Posterior cingulate gyrus (tissue), 11 donors: ENCODE measurements around the gene MAFF.
"Not testable (repeated sequence)": the region's sequence is repeated elsewhere in the genome, so short reads cannot be mapped to it uniquely, and the experiment has no call there.

ENCODE experiments used
- DNase-seq, 10 donors: peaks; one replicate each; pipeline versions ENCODE4 v3.0.0 to v3.0.0-alpha.2; 2020 to 2021; ENCODE audit warnings: mixed read lengths in 3 of 10
- intact Hi-C: fragments of 100-400 bp; cut with DNase I; formaldehyde crosslinking; loops from one replicate; pipeline ENCODE4 v1.15.1; 2023

MAFF gene

DNA sequence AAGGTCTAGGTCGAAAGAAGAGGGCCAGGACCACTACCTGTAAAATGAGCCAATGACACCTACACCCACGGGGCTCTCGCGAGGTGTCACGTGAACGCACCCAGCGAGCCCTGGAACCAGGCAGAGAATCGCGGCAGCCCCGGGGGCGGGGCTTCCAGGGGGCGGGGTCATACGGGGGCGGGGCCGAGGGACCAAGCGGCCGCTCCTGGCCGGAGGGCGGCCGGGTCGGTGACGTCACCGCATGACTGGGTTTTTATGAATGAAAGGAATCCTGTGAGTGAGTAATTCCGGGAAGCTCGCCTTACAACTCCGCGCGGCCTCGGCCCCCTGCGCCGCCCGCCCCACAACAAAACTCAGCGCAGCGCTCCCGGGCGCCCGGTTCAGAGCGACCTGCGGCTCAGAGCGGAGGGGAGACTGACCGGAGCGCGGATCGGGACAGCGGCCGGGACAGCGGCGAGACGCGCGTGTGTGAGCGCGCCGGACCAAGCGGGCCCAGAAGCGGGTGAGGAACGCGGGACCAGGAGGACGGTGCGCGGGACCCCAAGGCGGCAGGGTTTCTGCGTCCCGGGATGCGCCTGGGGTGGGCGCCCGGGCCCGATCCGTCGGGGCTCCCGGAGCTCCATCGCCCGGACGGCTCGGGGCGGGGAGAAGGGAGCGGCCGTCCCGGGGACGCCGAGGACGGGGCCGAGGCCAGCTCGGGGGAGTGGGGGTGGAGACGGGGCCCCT, at the start of gene MAFF:
TSS of gene MAFF (plus strand) at position 284 of the 726 bp plus-strand sequence. CDS start 11,860 bp downstream, outside the sequence.
- intact Hi-C loops = loop anchor here (1.0 kb wide), 1 partner anchor 21 kb away; the partner anchor contains the start of gene PLA2G6
- peak; percentile 79 to 98 (median 90) for DNase-seq

DNA sequence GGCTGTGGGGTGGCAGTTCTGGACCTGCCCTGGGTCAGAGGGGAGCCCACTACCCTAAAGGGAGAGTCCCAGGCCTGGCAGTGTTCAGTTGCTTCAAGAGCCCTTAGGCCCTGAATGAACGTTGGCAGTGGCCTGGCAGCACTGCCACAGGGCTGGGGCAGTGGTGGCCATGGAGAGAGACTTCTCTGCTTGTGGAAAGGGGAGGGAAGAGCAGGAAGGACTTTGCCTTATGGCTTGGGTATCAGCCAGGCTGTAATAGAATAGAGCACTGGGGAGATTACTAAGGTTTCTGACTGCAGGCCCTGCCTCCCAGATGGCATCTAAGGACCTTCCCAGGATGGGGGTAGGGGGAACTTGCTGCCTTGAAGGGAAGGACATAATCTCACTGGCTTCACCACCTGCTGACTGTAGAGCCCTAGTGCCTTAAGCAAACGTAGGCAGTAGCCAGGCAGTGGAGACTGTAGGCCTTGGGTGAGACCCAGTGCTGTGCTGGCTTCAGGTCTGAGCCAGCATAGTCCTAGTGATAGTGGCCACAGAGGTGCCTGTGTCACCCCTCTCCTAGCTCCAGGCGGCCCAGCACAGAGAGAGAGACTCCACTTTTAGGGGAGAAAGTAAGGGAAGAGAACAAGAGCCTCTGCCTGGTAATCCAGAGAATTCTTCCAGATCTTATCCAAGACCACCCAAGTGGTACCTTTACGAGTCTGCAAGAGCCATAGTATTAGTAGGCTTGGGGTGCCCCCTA, 47.8 kb upstream of the MAFF start:
- DNase-seq = peak in 4 of 10 donors; percentile 3 to 50 (median 33)
- intact Hi-C loops = no loop called here

DNA sequence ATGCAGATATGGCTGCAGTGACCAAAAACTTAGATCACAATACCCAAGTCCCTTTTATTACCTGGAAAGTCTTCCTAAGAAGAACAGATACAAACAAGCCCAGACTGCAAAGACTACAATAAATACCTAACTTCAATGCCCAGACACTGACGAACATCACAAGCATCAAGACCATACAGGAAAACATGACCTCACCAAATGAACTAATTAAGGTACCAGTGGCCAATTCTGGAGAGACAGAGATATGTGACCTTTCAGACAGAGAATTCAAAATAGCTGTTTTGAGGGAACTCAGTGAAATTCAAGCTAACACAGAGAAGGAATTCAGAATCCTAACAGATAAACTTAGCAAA, 47.3 kb upstream of the MAFF start:
- intact Hi-C loops, DNase-seq: not testable (repeated sequence)

DNA sequence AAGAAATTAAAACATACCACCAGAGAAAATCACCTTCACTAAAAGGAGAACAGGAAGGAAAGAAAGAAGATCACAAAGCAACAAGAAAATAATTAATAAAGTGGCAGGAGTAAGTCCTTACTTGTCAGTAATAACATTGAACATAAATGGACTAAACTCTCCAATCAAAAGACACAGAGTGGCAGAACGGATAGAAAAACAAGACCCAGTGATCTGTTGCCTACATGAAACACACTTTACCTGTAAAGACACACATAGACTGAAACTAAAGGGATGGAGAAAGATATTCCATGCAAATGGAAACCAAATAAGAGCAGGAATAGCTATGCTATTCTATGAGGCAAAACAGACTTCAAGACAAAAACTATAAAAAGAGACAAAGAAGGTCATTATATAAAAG, 46.1 kb upstream of the MAFF start:
- intact Hi-C loops = no loop called here
- no peak for DNase-seq

DNA sequence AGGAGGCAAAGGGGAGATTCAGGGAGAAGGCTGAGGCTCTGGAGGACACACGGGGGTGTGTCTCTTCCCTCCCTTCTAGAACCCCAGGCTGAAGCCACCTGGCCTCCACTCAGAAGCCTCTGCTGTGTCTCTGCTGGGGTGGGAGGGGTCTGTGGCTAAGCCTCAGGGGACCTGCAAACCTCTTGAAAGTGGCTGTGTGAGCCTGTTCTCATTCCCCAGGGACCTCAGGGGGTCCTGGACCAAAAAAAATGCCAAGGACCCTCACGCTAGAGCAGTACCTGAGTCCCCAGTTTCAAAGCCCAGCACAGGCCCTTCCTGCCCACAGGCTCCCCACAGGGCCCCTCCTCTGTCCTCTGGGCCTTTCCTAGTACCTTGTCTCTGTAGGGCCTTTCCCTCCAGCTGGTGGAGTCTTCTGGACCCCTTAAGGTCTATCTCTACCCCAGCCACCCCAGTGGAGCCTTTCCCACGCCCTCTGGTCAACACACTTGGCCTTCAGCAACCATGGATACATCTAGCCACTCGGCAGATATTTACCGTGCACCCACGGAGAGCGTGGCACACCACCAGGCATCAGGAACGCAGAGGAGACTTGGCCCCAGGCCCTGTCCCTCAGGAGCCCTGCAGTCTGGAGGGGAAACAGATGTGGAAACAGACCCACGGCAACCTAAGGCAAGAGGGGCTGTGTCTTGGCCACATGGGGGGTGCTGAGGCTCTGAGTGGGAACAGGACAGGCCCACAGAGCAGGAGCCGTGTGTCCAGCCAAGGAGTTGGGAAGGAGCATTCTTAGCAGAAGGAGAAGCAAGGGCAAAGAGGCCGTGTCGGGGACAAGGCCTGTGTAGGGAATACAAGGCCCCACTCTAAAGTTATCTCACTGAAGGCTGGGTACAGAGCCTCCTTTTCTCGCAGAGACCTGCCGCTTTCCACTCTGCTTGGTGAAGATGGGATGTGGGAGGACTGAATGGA, 38.6 kb upstream of the MAFF start:
- intact Hi-C loops = no loop called here
- peak in 1 of 10 donors; percentile 52 for DNase-seq

DNA sequence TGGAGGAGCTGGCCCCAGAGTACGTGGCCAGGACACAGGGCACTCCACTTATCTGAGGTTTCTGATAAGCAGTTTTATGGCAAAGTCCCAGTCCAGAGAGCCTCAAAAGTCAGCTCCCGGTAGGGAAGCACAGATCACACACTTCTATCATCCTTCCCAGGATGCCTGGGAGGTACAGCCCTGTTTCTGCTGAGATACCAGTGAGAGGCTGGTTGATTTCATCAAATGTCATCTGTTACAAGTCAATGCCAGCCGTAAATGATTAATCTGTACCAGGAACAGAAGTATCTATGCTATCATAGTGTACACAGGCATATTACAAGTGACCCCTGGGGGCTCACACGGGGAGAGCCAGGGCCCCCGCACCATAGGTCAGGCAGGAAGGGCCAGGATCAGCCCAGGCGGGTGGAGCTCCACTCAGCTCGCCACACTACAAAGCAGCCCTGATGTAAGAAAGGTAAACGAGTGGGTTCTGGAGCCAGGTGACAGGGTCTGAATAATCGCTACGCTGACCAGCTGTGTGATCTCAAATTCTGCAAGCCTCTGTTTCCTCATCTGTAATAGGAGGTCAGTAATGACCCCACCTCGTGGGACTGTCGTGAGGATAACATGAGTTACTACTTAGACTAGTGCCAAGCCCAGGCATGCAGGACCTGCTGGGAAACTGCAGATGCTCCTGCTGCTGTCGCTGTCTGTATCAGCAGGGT, 37.8 kb upstream of the MAFF start:
- intact Hi-C loops = no loop called here
- DNase-seq = peak in 2 of 10 donors; percentile 31 to 33

DNA sequence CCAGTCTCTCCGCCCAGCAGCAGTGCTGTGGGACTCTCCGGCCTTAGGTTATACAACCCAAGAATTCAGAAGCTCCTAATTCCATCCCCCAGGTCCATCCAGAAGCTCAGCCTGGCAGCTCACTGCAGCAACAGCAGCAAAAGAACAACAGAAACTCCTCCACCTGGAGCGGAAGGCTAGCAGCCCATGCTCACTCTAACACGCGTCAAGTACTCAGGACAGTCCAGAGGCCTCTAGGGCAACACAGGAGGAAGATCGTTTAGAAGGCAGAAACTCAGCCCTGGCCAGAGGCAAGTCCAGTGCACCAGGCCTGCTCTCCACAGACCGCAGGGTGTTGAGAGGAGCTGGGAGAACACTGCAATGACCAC, 37.3 kb upstream of the MAFF start:
- intact Hi-C loops = no loop called here
- peak in 1 of 10 donors; percentile 50 for DNase-seq

DNA sequence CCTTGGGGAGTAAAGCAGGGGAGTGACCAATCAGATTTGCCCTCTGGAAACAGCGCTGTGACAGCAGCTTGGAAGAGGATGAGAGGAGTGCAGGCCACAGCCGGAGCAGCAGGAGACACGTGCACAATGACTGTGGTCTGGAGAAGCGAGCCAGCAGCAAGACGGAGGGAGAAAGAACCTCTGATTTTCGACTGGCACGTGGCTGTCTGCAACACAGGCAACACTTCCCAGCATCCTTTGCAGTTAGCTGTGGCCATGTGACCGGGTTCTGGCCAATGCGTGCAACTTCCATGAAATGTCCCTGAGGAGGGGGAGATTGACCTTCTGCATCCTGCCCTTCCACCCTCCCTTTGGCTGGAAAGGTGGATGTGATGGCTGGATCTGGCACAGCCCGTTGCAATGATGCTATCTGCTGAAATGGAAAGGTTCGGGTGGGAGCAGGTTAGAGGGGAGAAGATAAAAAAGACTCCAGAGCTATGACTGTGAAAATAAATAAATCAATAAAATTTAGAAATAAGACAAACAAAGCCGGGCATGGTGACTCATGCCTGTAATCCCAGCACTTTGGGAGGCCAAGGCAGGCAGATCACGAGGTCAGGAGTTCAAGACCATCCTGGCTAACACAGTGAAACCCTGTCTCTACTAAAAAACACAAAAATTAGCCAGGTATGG, 35.7 kb upstream of the MAFF start:
- peak in 2 of 10 donors; percentile 52 to 70 for DNase-seq

DNA sequence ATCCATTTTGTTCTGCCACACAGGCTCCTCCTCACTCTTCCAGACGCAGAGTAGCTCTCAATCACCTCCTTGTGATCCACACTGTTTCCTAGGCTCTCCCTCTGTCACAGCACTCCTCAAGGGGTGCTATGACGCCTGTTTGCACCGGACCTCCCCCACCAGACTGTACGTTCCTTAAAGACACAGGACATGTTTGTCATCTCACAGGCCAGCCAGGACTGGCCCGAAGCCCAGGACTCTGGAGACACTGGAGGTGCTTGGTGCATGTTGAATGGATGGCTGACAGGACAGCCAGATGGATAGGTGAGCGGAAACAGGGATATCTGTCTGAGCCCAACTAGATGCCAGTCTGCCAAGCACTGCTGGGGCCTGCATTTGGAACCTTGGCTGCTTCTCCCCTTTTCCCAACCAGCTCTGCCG, 33.8 kb upstream of the MAFF start:
- DNase-seq = peak in 4 of 10 donors; percentile 46 to 87 (median 79)

More for the DNA sequence above, 35.7 kb upstream of the MAFF start:
- intact Hi-C loops = no loop called here

DNA sequence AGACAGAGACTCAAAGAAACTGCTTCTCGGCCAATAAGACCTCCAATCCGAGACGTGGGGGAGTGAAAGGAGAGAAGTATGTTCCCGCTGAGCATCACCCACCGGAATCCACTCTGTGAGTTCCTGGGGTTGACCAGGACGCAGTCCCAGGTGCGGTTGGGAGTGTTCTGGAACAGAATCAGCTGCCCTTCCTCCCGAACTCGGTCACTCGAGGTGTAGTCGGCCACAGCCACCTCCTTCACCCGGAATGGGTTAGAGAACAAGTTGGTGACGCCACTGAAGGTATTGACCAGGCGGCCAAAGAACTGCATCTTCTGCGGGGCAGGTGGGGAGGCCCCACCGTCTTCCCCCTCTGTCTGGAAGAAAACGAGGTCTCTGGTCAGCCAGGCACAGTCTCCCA, 32.7 kb upstream of the MAFF start:
- peak in 3 of 10 donors; percentile 20 to 34 (median 22) for DNase-seq
- intact Hi-C loops = no loop called here

More for the DNA sequence above, 33.8 kb upstream of the MAFF start:
- intact Hi-C loops = no loop called here

DNA sequence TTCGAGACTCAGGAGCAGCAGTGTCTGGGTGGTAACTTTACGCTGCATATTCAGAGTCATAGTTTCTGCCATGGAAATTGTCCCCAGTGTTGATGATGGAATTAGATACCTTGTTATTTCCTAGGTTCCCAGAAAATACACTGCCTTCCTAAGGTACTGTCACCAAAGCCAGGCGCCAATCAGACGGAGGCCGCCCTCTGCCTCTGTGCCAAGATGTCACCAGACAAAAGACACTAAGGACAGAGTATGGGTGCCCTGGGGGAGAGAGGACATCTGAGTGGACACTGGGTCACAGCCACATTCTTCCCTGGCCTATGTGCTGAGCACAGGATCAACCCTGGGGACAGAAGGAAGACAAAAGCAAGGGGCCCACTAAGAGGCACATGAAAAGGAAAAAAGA, 31.3 kb upstream of the MAFF start:
- intact Hi-C loops = no loop called here
- DNase-seq = peak in 3 of 10 donors; percentile 30 to 56 (median 52)

DNA sequence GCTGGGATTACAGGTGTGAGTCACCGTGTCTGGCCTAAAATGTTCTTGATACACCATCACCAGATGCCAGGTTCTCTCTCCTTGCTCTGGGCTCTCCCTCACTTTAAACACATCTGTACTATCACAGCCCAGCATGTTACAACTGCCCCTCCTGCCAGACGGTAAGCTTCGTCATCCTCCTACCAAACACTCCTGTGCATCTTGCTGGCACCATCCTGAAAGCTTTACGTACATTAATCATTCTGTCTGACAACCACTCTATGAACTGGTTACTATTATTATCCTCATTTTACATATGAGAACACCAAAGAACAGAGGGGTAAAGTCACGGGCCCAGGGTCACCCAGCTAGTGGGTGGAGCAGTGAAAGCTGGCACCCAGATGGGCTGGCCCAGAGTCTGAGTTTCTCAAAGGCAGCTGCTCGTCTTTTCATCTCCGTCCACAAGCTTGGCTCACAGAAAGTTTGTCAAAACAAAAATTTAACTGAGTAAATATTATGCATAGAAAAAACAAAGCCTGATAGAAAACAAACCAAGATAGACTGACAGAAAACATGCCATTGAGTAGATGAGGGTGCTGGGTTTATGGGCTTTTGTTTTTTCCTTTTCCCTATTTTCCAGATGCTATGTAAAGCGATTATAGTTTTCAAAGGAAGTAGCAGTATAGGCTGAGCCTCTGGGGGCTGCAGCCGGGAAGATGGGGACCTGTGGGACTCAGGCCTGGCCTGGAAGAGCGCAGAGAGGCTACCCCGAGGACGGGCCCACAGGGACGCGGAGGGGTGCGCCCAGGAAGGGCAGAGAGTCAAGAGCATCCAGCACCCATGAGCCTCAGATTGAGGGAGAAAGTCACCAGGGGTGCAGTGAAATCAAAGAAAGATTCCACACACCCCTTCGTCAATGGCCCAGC, 29.6 kb upstream of the MAFF start:
- peak in 2 of 10 donors; percentile 63 to 75 for DNase-seq
- intact Hi-C loops = no loop called here

DNA sequence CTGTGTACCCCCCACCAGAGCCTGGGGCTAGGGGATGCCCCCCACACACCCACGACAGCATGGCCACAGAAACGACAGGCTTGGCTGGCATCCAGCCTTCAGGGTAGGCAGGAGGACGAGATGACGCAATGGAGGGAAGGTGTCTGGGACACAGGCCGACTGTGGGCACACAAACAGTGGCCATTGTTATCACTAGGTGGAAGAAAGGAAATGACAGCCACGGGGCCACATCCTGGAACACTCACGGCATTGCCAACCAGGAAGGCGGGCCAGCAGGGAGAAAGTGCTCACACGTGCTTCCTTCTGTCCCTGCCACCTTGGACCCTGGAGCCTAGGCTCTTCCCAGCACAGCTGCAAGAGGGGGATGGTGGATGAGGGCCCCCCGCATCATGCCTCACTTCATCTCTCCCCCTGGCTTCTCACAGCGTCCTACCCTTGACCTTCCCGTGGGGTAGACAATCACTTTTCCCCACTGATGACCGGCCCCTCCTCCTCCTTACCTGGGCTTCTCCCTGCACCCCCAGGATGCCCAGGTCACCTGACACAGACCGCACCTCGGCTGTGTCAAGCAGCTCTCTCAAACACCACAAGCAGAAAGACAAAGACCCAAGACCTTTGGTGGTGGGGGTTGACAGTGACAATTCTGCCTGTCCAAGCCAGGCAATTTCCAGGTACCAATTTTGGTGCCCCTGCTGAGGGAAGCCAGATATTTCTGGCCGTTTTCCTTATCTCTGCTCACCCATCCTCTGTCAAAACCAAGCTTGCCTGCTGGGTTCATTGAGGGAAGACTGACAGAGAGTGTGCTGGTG, 28.8 kb upstream of the MAFF start:
- DNase-seq = peak in 8 of 10 donors; percentile 32 to 91 (median 49)
- intact Hi-C loops = no loop called here

DNA sequence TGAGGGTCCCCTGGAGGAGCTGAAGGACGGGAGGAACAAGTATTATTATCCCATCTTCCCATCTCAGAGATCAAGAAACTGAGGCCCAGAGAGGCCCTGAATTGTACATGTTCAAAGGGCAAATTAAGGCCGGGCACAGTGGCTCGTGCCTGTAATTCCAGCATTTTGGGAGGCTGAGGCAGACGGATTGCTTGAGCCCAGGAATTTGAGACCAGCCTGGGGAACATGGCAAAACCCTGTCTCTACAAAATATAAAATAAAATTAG, 28.2 kb upstream of the MAFF start:
- peak in 2 of 10 donors; percentile 22 to 35 for DNase-seq
- intact Hi-C loops = no loop called here

DNA sequence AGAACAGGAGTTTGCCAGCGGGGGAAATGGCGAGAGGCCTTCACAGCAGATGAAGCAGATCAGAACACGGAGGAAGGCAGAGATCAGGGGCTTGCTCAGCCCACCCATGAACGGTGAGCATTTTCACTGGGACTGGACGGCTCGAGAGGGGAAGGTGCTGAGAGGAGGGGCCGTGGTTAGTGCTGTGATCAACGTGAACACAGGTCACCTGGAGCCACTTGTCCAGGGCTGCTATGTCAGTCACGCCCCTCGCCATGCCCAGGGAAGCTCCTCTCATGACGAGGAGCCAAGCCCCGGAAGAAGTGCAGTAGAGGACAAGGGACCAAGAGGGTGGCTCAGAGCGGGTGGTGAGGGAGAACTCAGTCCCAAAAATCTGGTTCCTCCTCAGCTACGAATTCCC, 27.2 kb upstream of the MAFF start:
- intact Hi-C loops = no loop called here
- DNase-seq = peak in 2 of 10 donors; percentile 30 to 76

DNA sequence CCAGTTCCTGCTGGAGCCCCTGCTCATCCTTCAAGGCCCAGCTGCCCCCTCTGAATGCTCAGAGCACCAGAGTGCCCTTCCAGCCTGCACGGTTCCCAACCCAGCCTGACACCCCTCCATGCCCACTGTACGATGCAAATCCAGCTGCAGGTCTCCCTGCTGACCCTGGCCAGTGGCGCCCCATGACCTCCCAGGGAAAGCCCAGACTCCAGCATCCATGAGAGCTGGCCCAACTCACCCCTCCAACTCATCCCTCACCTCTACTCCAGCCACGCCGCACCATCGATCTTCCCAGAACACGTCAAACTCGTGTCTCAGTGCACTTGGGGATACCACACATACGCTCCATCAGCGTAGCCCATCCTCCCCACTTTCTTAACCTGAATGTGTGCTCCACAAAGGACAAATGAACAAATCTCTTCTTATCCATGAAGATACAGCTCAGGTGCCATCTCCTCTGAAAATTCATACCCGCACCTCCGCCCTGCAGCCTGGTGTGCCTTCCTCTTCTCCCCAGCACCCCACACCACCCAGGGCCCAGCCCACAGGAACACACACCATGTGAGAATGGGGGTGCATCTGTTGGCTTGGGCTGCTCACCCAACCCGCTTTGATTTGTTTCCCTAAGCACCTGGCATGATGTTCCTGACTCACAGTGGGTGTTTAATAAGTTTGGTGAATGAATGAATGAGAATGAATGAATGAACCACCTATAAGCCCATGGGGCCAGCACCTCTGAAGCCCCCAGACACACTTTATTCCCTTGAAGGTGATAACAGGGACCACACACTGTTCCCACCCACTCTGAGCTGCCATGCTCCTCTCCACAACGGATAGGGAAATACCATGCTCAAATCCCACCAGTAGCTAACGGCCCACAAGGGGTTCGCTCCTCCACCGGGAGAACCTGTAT, 26.3 kb upstream of the MAFF start:
- peak in 2 of 10 donors; percentile 39 to 66 for DNase-seq
- intact Hi-C loops = no loop called here
